Endodermal cell (in vitro differentiated cells): ENCODE results near the gene ARNT2. TPM values are rescaled to one million over a fixed set of nuclear protein-coding genes. Genes with fewer than 3 reads are reported as not detected.

Experiments used
- DNase-seq: peaks from one replicate; pipeline ENCODE4 v3.0.0-alpha.2; 2017
- H3K27ac ChIP-seq: 2 replicates; pipeline ENCODE4 v1.5.1; 2013; ENCODE audit warnings: mild to moderate bottlenecking, low read depth, low read length, moderate library complexity
- H3K27me3 ChIP-seq: 2 replicates; pipeline ENCODE4 v1.6.1; 2013; ENCODE audit warnings: mild to moderate bottlenecking, low read length, moderate library complexity; ENCODE audit not compliant: insufficient read depth, control insufficient read depth, poor library complexity, severe bottlenecking
- H3K36me3 ChIP-seq: 2 replicates; pipeline ENCODE4 v1.7.0; 2013; ENCODE audit warnings: mild to moderate bottlenecking, low read length, moderate library complexity; ENCODE audit not compliant: control insufficient read depth, insufficient read depth
- H3K4me1 ChIP-seq: one replicate; pipeline ENCODE4 v1.7.0; 2013; ENCODE audit warnings: low read length; ENCODE audit not compliant: control insufficient read depth, insufficient read depth
- H3K4me3 ChIP-seq: 2 replicates; pipeline ENCODE4 v1.5.1; 2013; ENCODE audit warnings: mild to moderate bottlenecking, low read length, moderate library complexity
- H3K9ac ChIP-seq: 2 replicates; pipeline ENCODE4 v1.6.1; 2013; ENCODE audit warnings: mild to moderate bottlenecking, low read length, moderate library complexity; ENCODE audit not compliant: poor library complexity, severe bottlenecking; ENCODE audit errors: extremely low read depth
- H3K9me3 ChIP-seq: 2 replicates; pipeline ENCODE4 v1.6.1; 2013; ENCODE audit warnings: mild to moderate bottlenecking, low read length, moderate library complexity; ENCODE audit not compliant: control insufficient read depth
- H3K27ac Mint-ChIP-seq: 2 replicates; pipeline ENCODE4 v1.8.0; 2020; ENCODE audit warnings: mixed read lengths
- H3K27me3 Mint-ChIP-seq: 2 replicates; pipeline ENCODE4 v1.8.0; 2021; ENCODE audit warnings: mild to moderate bottlenecking, mixed read lengths; ENCODE audit not compliant: insufficient read depth
- H3K36me3 Mint-ChIP-seq: 2 replicates; pipeline ENCODE4 v1.8.0; 2020; ENCODE audit warnings: low read depth, mixed read lengths
- H3K4me1 Mint-ChIP-seq: 2 replicates; pipeline ENCODE4 v1.8.0; 2020; ENCODE audit warnings: mixed read lengths
- H3K4me3 Mint-ChIP-seq: 2 replicates; pipeline ENCODE4 v1.8.0; 2020; ENCODE audit warnings: mild to moderate bottlenecking, moderate library complexity, mixed read lengths
- H3K9me3 Mint-ChIP-seq: 2 replicates; pipeline ENCODE4 v1.8.0; 2020; ENCODE audit warnings: mild to moderate bottlenecking, mixed read lengths
- WGBS, 2 experiments: methylation state at CpG; one replicate each; pipeline versions ENCODE4 v1.1.5 to v1.1.7; 2013; ENCODE audit warnings: missing lambda C conversion rate in 2 of 2, mixed read lengths in 1 of 2; ENCODE audit not compliant: insufficient coverage in 1 of 2, insufficient read length in 1 of 2; 5-methylcytosine and 5-hydroxymethylcytosine counted together
- total RNA-seq, 2 donors: library from RNA; stranded (reverse); fragmentation: NEBNext Ultra II Directional in 1 of 2; extraction: Animal tissue kit (Norgen Biotek cat#: 25700) in 1 of 2; gene quantifications; 2 replicates in 1 of 2; 3 replicates in 1 of 2; pipeline ENCODE4 v1.2.1, GENCODE V29; 2021
- TF ChIP-seq, protein P1 (sequence below): fragments of 200-600 bp; sonication (generic); conservative IDR thresholded peaks from 2 replicates; pipeline ENCODE4 v1.5.0; 2021; ENCODE audit warnings: antibody characterized with exemption, mild to moderate bottlenecking

Gene ARNT2
- total RNA-seq, 2 donors from 2014 or later = 8.0 to 15.9 TPM

DNA sequence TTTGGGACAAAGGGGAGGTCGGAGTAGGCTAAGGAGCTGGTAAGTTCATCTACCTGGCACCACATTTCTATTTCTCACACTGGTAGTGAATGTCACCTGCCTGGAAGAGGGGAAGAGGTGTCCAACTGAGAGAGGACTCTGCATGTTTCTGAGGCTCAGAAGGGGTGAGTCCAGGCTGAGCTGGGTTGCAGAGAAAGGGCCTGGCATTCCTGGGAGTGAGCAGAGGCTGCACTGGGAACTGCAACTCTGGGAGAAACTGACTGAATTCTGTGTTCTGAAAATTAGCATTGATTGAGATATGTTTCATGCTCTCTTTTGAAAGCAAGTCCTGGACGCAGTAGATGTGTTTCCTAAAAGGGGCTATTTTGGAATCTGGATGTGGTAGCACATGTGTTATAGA is 32.3 kb upstream of the ARNT2 start:
- TF ChIP-seq, protein P1, sequence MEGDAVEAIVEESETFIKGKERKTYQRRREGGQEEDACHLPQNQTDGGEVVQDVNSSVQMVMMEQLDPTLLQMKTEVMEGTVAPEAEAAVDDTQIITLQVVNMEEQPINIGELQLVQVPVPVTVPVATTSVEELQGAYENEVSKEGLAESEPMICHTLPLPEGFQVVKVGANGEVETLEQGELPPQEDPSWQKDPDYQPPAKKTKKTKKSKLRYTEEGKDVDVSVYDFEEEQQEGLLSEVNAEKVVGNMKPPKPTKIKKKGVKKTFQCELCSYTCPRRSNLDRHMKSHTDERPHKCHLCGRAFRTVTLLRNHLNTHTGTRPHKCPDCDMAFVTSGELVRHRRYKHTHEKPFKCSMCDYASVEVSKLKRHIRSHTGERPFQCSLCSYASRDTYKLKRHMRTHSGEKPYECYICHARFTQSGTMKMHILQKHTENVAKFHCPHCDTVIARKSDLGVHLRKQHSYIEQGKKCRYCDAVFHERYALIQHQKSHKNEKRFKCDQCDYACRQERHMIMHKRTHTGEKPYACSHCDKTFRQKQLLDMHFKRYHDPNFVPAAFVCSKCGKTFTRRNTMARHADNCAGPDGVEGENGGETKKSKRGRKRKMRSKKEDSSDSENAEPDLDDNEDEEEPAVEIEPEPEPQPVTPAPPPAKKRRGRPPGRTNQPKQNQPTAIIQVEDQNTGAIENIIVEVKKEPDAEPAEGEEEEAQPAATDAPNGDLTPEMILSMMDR = no peak
- no peak overlapping the region for H3K27ac Mint-ChIP-seq
- H3K9me3 ChIP-seq = peaks cover 23% of the 10 kb centered on the region
- H3K4me3 ChIP-seq = no peak overlapping the region
- no peak overlapping the region for H3K4me3 Mint-ChIP-seq
- no peaks in the 10 kb centered on the region for H3K36me3 ChIP-seq
- WGBS, 2 experiments = 86 to 100% methylated on average over 1 to 2 of the region's 2 CpGs
- peaks cover 34% of the 10 kb centered on the region for H3K9me3 Mint-ChIP-seq
- no peaks in the 10 kb centered on the region for H3K36me3 Mint-ChIP-seq
- H3K4me1 ChIP-seq = no peaks in the 10 kb centered on the region
- H3K27ac ChIP-seq = no peak overlapping the region
- no peaks in the 10 kb centered on the region for H3K27me3 ChIP-seq
- no peak for DNase-seq
- H3K4me1 Mint-ChIP-seq = peaks cover under 1% of the 10 kb centered on the region
- no peak overlapping the region for H3K9ac ChIP-seq
- peaks cover 5% of the 10 kb centered on the region for H3K27me3 Mint-ChIP-seq

DNA sequence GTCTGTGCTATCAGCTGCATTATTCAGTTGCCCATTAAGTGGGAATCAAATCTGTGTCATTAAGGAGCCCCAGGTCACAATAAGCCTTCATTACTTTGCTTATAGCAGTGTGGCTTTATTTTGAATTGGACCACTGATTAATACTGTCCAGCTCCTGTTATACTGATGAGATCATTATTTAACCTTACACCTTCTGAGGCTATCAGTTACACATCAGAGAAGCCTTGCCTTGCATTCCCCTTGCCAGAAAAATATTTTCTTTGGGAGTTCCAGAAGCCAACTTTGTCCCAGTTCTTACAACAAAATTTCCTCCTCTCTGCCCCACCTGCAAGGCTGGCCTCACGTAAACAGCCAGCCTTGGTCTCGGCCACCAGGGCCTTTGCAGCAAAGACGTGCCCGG is 29.7 kb upstream of the ARNT2 start:
- H3K4me1 ChIP-seq = no peaks in the 10 kb centered on the region
- Mint-ChIP-seq H3K27ac (no peak overlapping the region), H3K36me3 (no peaks in the 10 kb centered on the region), H3K4me1 (no peaks in the 10 kb centered on the region), H3K4me3 (no peak overlapping the region), H3K9me3 (peaks cover 9% of the 10 kb centered on the region), H3K27me3 (peaks cover 5% of the 10 kb centered on the region)
- TF ChIP-seq, protein P1 = no peak
- H3K9ac ChIP-seq = no peak overlapping the region
- WGBS, 2 experiments = 81 to 100% methylated on average over 1 to 4 of the region's 4 CpGs
- H3K4me3 ChIP-seq = no peak overlapping the region
- H3K27ac ChIP-seq = no peak overlapping the region
- H3K9me3 ChIP-seq = no peaks in the 10 kb centered on the region
- no peak for DNase-seq
- H3K36me3 ChIP-seq = no peaks in the 10 kb centered on the region
- H3K27me3 ChIP-seq = no peaks in the 10 kb centered on the region

DNA sequence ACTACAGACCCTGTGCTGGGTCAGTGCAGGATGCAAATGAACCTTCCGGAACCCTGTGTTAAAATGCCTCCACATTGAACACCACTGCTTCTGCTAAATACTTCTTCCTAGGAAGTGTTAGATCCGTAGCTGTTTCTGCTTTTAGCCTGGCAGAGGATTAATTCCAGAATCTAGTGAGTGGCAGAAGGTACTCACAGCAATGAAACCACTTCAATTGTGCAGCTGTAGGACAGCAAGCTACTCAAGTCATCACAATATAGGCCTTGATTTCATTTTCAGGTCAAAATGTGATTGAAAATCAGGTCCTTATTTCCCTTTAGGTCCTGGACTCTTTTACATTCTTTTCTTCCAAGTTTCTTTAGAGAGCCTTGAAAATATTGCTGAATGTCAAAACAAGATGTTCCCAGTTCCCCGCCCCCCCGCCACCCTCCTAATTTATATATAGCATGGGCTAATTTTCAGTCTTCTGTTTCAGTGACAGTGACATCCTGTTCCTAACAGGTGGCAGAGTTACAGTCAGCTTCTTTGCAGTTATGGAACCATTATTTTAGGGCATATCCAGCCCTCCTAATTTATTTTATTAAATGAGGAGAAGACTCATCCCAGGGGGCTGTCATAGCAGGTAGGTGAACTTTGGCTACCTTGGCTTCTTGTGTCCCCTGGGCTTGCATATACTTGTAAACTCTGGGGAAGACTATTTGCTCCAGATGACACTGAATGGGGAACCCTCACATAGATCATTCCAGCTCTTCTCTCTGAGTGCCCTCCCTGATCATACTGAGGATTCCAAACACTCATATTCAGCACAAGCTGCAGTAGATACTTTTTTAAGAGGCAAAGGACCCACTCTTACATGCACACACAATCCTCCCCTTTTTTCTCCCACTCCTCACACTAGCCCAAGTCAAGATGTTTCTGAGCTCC is 28.0 kb upstream of the ARNT2 start:
- TF ChIP-seq, protein P1 = no peak
- no peaks in the 10 kb centered on the region for H3K9me3 ChIP-seq
- Mint-ChIP-seq H3K27me3 (peaks cover 5% of the 10 kb centered on the region), H3K36me3 (no peaks in the 10 kb centered on the region), H3K27ac (no peak overlapping the region), H3K4me3 (no peak overlapping the region), H3K9me3 (no peaks in the 10 kb centered on the region), H3K4me1 (no peaks in the 10 kb centered on the region)
- no peaks in the 10 kb centered on the region for H3K4me1 ChIP-seq
- no peak overlapping the region for H3K9ac ChIP-seq
- no peaks in the 10 kb centered on the region for H3K27me3 ChIP-seq
- H3K4me3 ChIP-seq = no peak overlapping the region
- DNase-seq = no peak
- H3K36me3 ChIP-seq = no peaks in the 10 kb centered on the region
- WGBS, 2 experiments = 79 to 93% methylated on average over 2 to 4 of the region's 4 CpGs
- no peak overlapping the region for H3K27ac ChIP-seq
